GM18858 (cell line): ENCODE measurements around the gene PLCG2.
"Not testable (repeated sequence)": the region's sequence is repeated elsewhere in the genome, so short reads cannot be mapped to it uniquely, and the experiment has no call there.

Source experiments
- ATAC-seq: cut with Tn5 transposase; IDR thresholded peaks from one replicate; pipeline ENCODE4 v1.9.1; 2021; ENCODE audit not compliant: unreplicated experiment

The PLCG2 gene

GRCh38 chr16:81778861-81779535 is at the start of gene PLCG2:
Gene PLCG2, plus strand, starts transcription at chr16:81779291. Its CDS starts 6,699 bp downstream, at chr16:81785990.
- ATAC-seq: peak; percentile 69

GRCh38 chr16:81729451-81729850 is 49.6 kb upstream of the PLCG2 start:
- ATAC-seq: no peak

- peak; percentile 57 for ATAC-seq
Observed at GRCh38 chr16:81730090-81731051, 48.7 kb upstream of the PLCG2 start.

GRCh38 chr16:81731649-81732048 is 47.4 kb upstream of the PLCG2 start:
- no peak for ATAC-seq

- ATAC-seq: no peak
Observed at GRCh38 chr16:81732699-81733098, 46.4 kb upstream of the PLCG2 start.

GRCh38 chr16:81733295-81733694 is 45.8 kb upstream of the PLCG2 start:
- no peak for ATAC-seq

- no peak for ATAC-seq
Observed at GRCh38 chr16:81734632-81735434, 44.3 kb upstream of the PLCG2 start.

- ATAC-seq: peak; percentile 27
Observed at GRCh38 chr16:81737885-81738536, 41.1 kb upstream of the PLCG2 start.

- ATAC-seq: no peak
Observed at GRCh38 chr16:81738783-81739496, 40.2 kb upstream of the PLCG2 start.

GRCh38 chr16:81739503-81739902 is 39.6 kb upstream of the PLCG2 start:
- ATAC-seq: no peak

GRCh38 chr16:81740169-81740568 is 38.9 kb upstream of the PLCG2 start:
- ATAC-seq: peak; percentile 46

- ATAC-seq: not testable (repeated sequence)
Observed at GRCh38 chr16:81741430-81741770, 37.7 kb upstream of the PLCG2 start.

GRCh38 chr16:81744385-81744784 is 34.7 kb upstream of the PLCG2 start:
- no peak for ATAC-seq

GRCh38 chr16:81744911-81745310 is 34.2 kb upstream of the PLCG2 start:
- no peak for ATAC-seq

- ATAC-seq: no peak
Observed at GRCh38 chr16:81745704-81746558, 33.2 kb upstream of the PLCG2 start.

GRCh38 chr16:81746566-81746965 is 32.5 kb upstream of the PLCG2 start:
- ATAC-seq: no peak

GRCh38 chr16:81748476-81749198 is 30.5 kb upstream of the PLCG2 start:
- ATAC-seq: no peak

GRCh38 chr16:81752225-81752875 is 26.7 kb upstream of the PLCG2 start:
- peak; percentile 72 for ATAC-seq
